ENCODE results near the gene HSPA1L. TPM values are rescaled to one million over a fixed set of nuclear protein-coding genes. Genes with fewer than 3 reads are reported as not detected.
A peak's percentile ranks its signal among the peaks of the same experiment; 100 is the strongest.
"Not testable (repeated sequence)": the region's sequence is repeated elsewhere in the genome, so short reads cannot be mapped to it uniquely, and the experiment has no call there.

HSPA1L gene
- total and polyA plus RNA-seq, 2 donors (not counting 1 experiment from before 2014, with no cell fraction given), result 0.74 to 3.1 TPM

- no peaks in the 10 kb centered on the region for H3K9me3 ChIP-seq (ENCODE audit: control insufficient read depth, insufficient read depth, low read depth, low read length)
- no peaks in the 10 kb centered on the region for H3K36me3 ChIP-seq (ENCODE audit: control insufficient read depth, insufficient read depth, low read length)
- H3K4me1 ChIP-seq (ENCODE audit: control insufficient read depth, extremely low read depth, insufficient read depth, low read length), result no peaks in the 10 kb centered on the region
- peak overlapping the region; percentile 44 for H3K4me2 ChIP-seq (ENCODE audit: extremely low read depth, insufficient read depth, low read length)
- no peak overlapping the region for H3K9ac ChIP-seq (ENCODE audit: insufficient read depth, low read length)
- H3K4me3 ChIP-seq (replicated peaks in 1 of 4; ENCODE audit: control extremely low read depth in 1 of 4, insufficient read depth in 1 of 4, low read depth in 3 of 4, low read length in 4 of 4), result peak overlapping the region in 1 of 4 experiments; percentile 42
- peak overlapping the region; percentile 48 for H3K27ac ChIP-seq (ENCODE audit: insufficient read depth, low read length)
- no peak for TF ChIP-seq CTCF (conservative IDR thresholded peaks at IDR 0.05 in 1 of 2, IDR thresholded peaks at IDR 0.05 in 1 of 2; ENCODE audit: low read depth in 1 of 2, low read length in 2 of 2)
- no peak for TF ChIP-seq EZH2 (IDR thresholded peaks at IDR 0.05; ENCODE audit: low read length, missing control alignments)
- no peak overlapping the region for H2AFZ ChIP-seq (ENCODE audit: low read length)
- no peaks in the 10 kb centered on the region for H4K20me1 ChIP-seq (ENCODE audit: control insufficient read depth, extremely low read depth, insufficient read depth, low read length)
- no peaks in the 10 kb centered on the region for H3K27me3 ChIP-seq (ENCODE audit: control insufficient read depth, insufficient read depth, low read length)
- no peak for DNase-seq (ENCODE audit: low read depth in 2 of 2)
- H3K79me2 ChIP-seq (ENCODE audit: control insufficient read depth, insufficient read depth, low read length), result peaks cover 14% of the 10 kb centered on the region
Observed at GRCh38 chr6:31813465-31813849, 1.6 kb downstream of the HSPA1L start.

- no peaks in the 10 kb centered on the region for H3K4me1 ChIP-seq (ENCODE audit: control insufficient read depth, extremely low read depth, insufficient read depth, low read length)
- no peak overlapping the region for H2AFZ ChIP-seq (ENCODE audit: low read length)
- no peak overlapping the region for H3K4me2 ChIP-seq (ENCODE audit: extremely low read depth, insufficient read depth, low read length)
Observed at GRCh38 chr6:31811645-31812044, 3.4 kb downstream of the HSPA1L start.

GRCh38 chr6:31808599-31808998, 6.5 kb downstream of the HSPA1L start:
- H3K27ac ChIP-seq (ENCODE audit: insufficient read depth, low read length); H3K9me3 ChIP-seq (ENCODE audit: control insufficient read depth, insufficient read depth, low read depth, low read length); H2AFZ ChIP-seq (ENCODE audit: low read length); H3K4me3 ChIP-seq (replicated peaks in 1 of 4; ENCODE audit: control extremely low read depth in 1 of 4, insufficient read depth in 1 of 4, low read depth in 3 of 4, low read length in 4 of 4); H3K9ac ChIP-seq (ENCODE audit: insufficient read depth, low read length); DNase-seq (ENCODE audit: low read depth in 2 of 2); H3K79me2 ChIP-seq (ENCODE audit: control insufficient read depth, insufficient read depth, low read length); H4K20me1 ChIP-seq (ENCODE audit: control insufficient read depth, extremely low read depth, insufficient read depth, low read length); H3K36me3 ChIP-seq (ENCODE audit: control insufficient read depth, insufficient read depth, low read length); H3K4me1 ChIP-seq (ENCODE audit: control insufficient read depth, extremely low read depth, insufficient read depth, low read length); H3K27me3 ChIP-seq (ENCODE audit: control insufficient read depth, insufficient read depth, low read length); H3K4me2 ChIP-seq (ENCODE audit: extremely low read depth, insufficient read depth, low read length): not testable (repeated sequence)

More at GRCh38 chr6:31811645-31812044, 3.4 kb downstream of the HSPA1L start:
- no peaks in the 10 kb centered on the region for H3K27me3 ChIP-seq (ENCODE audit: control insufficient read depth, insufficient read depth, low read length)
- no peaks in the 10 kb centered on the region for H4K20me1 ChIP-seq (ENCODE audit: control insufficient read depth, extremely low read depth, insufficient read depth, low read length)
- no peaks in the 10 kb centered on the region for H3K9me3 ChIP-seq (ENCODE audit: control insufficient read depth, insufficient read depth, low read depth, low read length)
- H3K36me3 ChIP-seq (ENCODE audit: control insufficient read depth, insufficient read depth, low read length), result no peaks in the 10 kb centered on the region
- H3K4me3 ChIP-seq (replicated peaks in 1 of 4; ENCODE audit: control extremely low read depth in 1 of 4, insufficient read depth in 1 of 4, low read depth in 3 of 4, low read length in 4 of 4), result no peak overlapping the region
- H3K27ac ChIP-seq (ENCODE audit: insufficient read depth, low read length), result no peak overlapping the region
- peaks cover 2% of the 10 kb centered on the region for H3K79me2 ChIP-seq (ENCODE audit: control insufficient read depth, insufficient read depth, low read length)
- DNase-seq (ENCODE audit: low read depth in 2 of 2), result no peak
- TF ChIP-seq CTCF (conservative IDR thresholded peaks at IDR 0.05 in 1 of 2, IDR thresholded peaks at IDR 0.05 in 1 of 2; ENCODE audit: low read depth in 1 of 2, low read length in 2 of 2), result no peak
- no peak for TF ChIP-seq EZH2 (IDR thresholded peaks at IDR 0.05; ENCODE audit: low read length, missing control alignments)
- no peak overlapping the region for H3K9ac ChIP-seq (ENCODE audit: insufficient read depth, low read length)
